Measurements from ENCODE around the gene COL4A4. TPM values are rescaled to one million over a fixed set of nuclear protein-coding genes. Genes with fewer than 3 reads are reported as not detected.

The COL4A4 gene
- total RNA-seq, 2 experiments from 2014 or later, result not detected

- no peak for TF ChIP-seq CTCF (IDR thresholded peaks at IDR 0.05)
- ATAC-seq (peak; percentile 51), DNase-seq (no peak)
- H3K27me3 Mint-ChIP-seq, result no peaks in the 10 kb centered on the region
- H3K4me1 Mint-ChIP-seq (ENCODE audit: low read depth), result peaks cover 28% of the 10 kb centered on the region
- peak overlapping the region; percentile 48 for H3K4me3 Mint-ChIP-seq
- intact Hi-C loops (cut with micrococcal nuclease), result no loop called here
- CTCF ChIA-PET, result interaction anchor here (1.1 kb wide), 1 partner anchor 169 kb away, joined by 3 read pairs; no protein-coding TSS in a partner anchor
- peaks cover 26% of the 10 kb centered on the region for H3K36me3 Mint-ChIP-seq (ENCODE audit: low read depth)
- no peaks in the 10 kb centered on the region for H3K9me3 Mint-ChIP-seq
- H3K27ac Mint-ChIP-seq, result peak overlapping the region; percentile 55
- POLR2A ChIA-PET, result no interaction called here
Observed at GRCh38 chr2:226971084-226971483, 192.9 kb downstream of the COL4A4 start.

- peaks cover 28% of the 10 kb centered on the region for H3K4me1 Mint-ChIP-seq (ENCODE audit: low read depth)
- intact Hi-C loops (cut with micrococcal nuclease), result no loop called here
- POLR2A ChIA-PET, result no interaction called here
- peak overlapping the region; percentile 28 for H3K27ac Mint-ChIP-seq
- ATAC-seq, result no peak
- CTCF ChIA-PET, result no interaction called here
- H3K4me3 Mint-ChIP-seq, result peak overlapping the region; percentile 49
- no peaks in the 10 kb centered on the region for H3K27me3 Mint-ChIP-seq
- no peaks in the 10 kb centered on the region for H3K9me3 Mint-ChIP-seq
- TF ChIP-seq CTCF (IDR thresholded peaks at IDR 0.05), result no peak
- H3K36me3 Mint-ChIP-seq (ENCODE audit: low read depth), result peaks cover 26% of the 10 kb centered on the region
- no peak for DNase-seq
Observed at GRCh38 chr2:226970362-226970761, 193.6 kb downstream of the COL4A4 start.

- Mint-ChIP-seq H3K27me3 (no peaks in the 10 kb centered on the region), H3K27ac (no peak overlapping the region), H3K4me1 (ENCODE audit: low read depth) (peaks cover 28% of the 10 kb centered on the region), H3K36me3 (ENCODE audit: low read depth) (peaks cover 22% of the 10 kb centered on the region), H3K9me3 (no peaks in the 10 kb centered on the region), H3K4me3 (no peak overlapping the region)
- POLR2A ChIA-PET, result interaction anchor here (0.7 kb wide), 1 partner anchor 802 kb away, joined by 3 read pairs; no protein-coding TSS in a partner anchor
- DNase-seq (no peak), ATAC-seq (no peak)
- CTCF ChIA-PET, result no interaction called here
- intact Hi-C loops (cut with micrococcal nuclease), result no loop called here
- no peak for TF ChIP-seq CTCF (IDR thresholded peaks at IDR 0.05)
Observed at GRCh38 chr2:226969417-226970080, 194.5 kb downstream of the COL4A4 start.

GRCh38 chr2:226965376-226965775 lies 198.6 kb downstream of the COL4A4 start:
- no peak for TF ChIP-seq CTCF (IDR thresholded peaks at IDR 0.05)
- Mint-ChIP-seq H3K4me3 (no peak overlapping the region), H3K27ac (no peak overlapping the region), H3K9me3 (no peaks in the 10 kb centered on the region), H3K27me3 (no peaks in the 10 kb centered on the region), H3K36me3 (ENCODE audit: low read depth) (peaks cover 2% of the 10 kb centered on the region), H3K4me1 (ENCODE audit: low read depth) (peaks cover 10% of the 10 kb centered on the region)
- DNase-seq (no peak), ATAC-seq (no peak)
- CTCF ChIA-PET, result no interaction called here
- intact Hi-C loops (cut with micrococcal nuclease), result no loop called here
- POLR2A ChIA-PET, result no interaction called here

- TF ChIP-seq CTCF (IDR thresholded peaks at IDR 0.05), result no peak
- Mint-ChIP-seq H3K4me1 (ENCODE audit: low read depth) (no peaks in the 10 kb centered on the region), H3K27me3 (no peaks in the 10 kb centered on the region), H3K27ac (no peak overlapping the region), H3K9me3 (peaks cover 4% of the 10 kb centered on the region), H3K4me3 (no peak overlapping the region), H3K36me3 (ENCODE audit: low read depth) (peaks cover 8% of the 10 kb centered on the region)
- POLR2A ChIA-PET, result interaction anchor here (0.9 kb wide), 1 partner anchor 12 kb away, joined by 3 read pairs; no protein-coding TSS in a partner anchor
- intact Hi-C loops (cut with micrococcal nuclease), result no loop called here
- ATAC-seq (no peak), DNase-seq (no peak)
- CTCF ChIA-PET, result no interaction called here
Observed at GRCh38 chr2:226963528-226963927, 200.5 kb downstream of the COL4A4 start.

Measured in activated CD8-positive, alpha-beta T cell treated with anti-CD3 and anti-CD28 coated beads for 36 hours (primary cell).